A673 (cell line): ENCODE data around the gene C1orf198. TPM values are rescaled to one million over a fixed set of nuclear protein-coding genes. Genes with fewer than 3 reads are reported as not detected.

Experiments used
- BruUV-seq: library from RNA; stranded (reverse); fragments of 400-500 nt; replicated peaks from 2 replicates; lab custom pipeline; 2021; lab: Mats Ljungman, UMichigan
- CTCF ChIA-PET: fragments of 300-600 bp; sonication (Branson Sonifier 250); formaldehyde crosslinking; loops from one replicate; lab custom pipeline; 2022; ENCODE audit warnings: antibody characterized with exemption; lab: Charles Lee
- POLR2A ChIA-PET: fragments of 300-600 bp; sonication (Branson Sonifier 250); formaldehyde crosslinking; loops from one replicate; lab custom pipeline; 2022; ENCODE audit warnings: antibody characterized with exemption; ENCODE audit not compliant: low non-redundant PET; lab: Charles Lee
- DNase-seq: peaks from one replicate; pipeline ENCODE4 v3.0.0-alpha.2; 2015; ENCODE audit warnings: low spot score
- H3K27ac ChIP-seq: fragments of 200-600 bp; sonication (generic); 2 replicates; pipeline ENCODE4 v1.5.1; 2016; ENCODE audit warnings: mixed run types, low read depth, mild to moderate bottlenecking, mixed read lengths, antibody characterized with exemption, low read length; ENCODE audit not compliant: poor library complexity, severe bottlenecking
- H3K27me3 ChIP-seq: fragments of 200-600 bp; sonication (generic); replicated peaks from 2 replicates; pipeline ENCODE4 v1.6.1; 2017; ENCODE audit warnings: mixed run types, low read depth, mild to moderate bottlenecking, mixed read lengths, antibody characterized with exemption, low read length; ENCODE audit not compliant: insufficient read depth, poor library complexity
- H3K36me3 ChIP-seq: fragments of 200-600 bp; sonication (generic); 2 replicates; pipeline ENCODE4 v1.6.1; 2016; ENCODE audit warnings: mixed run types, mild to moderate bottlenecking, mixed read lengths, antibody characterized with exemption, low read length; ENCODE audit not compliant: insufficient read depth, poor library complexity, severe bottlenecking
- H3K4me1 ChIP-seq: fragments of 200-600 bp; sonication (generic); 2 replicates; pipeline ENCODE4 v1.6.1; 2017; ENCODE audit warnings: mixed run types, mild to moderate bottlenecking, mixed read lengths, antibody characterized with exemption, low read length; ENCODE audit not compliant: insufficient read depth, poor library complexity, severe bottlenecking
- H3K4me3 ChIP-seq: fragments of 200-600 bp; sonication (generic); 2 replicates; pipeline ENCODE4 v1.5.1; 2016; ENCODE audit warnings: low read depth, mixed run types, mild to moderate bottlenecking, mixed read lengths, low read length; ENCODE audit not compliant: poor library complexity, severe bottlenecking
- H3K9me3 ChIP-seq: fragments of 200-600 bp; sonication (generic); 2 replicates; pipeline ENCODE4 v1.6.1; 2016; ENCODE audit warnings: mixed run types, low read depth, mild to moderate bottlenecking, mixed read lengths, antibody characterized with exemption, low read length; ENCODE audit not compliant: poor library complexity, severe bottlenecking
- CTCF ChIP-seq: fragments of 300-800, 200-600 bp; sonication (generic); conservative IDR thresholded peaks from 2 replicates; pipeline ENCODE4 v1.5.1; 2017; ENCODE audit warnings: low read depth, mild to moderate bottlenecking, antibody characterized with exemption, low read length, moderate library complexity, mixed read lengths
- EZH2 ChIP-seq: fragments of 200-600 bp; sonication (generic); IDR thresholded peaks from 2 replicates; pipeline ENCODE4 v1.6.1; 2017; ENCODE audit warnings: borderline replicate concordance, low read depth, mild to moderate bottlenecking, mixed read lengths, antibody characterized with exemption, low read length; ENCODE audit not compliant: poor library complexity, severe bottlenecking
- intact Hi-C: fragments of 100-400 bp; cut with micrococcal nuclease; formaldehyde crosslinking; loops from one replicate; pipeline ENCODE4 v1.10.0; 2022; ENCODE audit not compliant: unreplicated experiment
- total RNA-seq: library from RNA; stranded (reverse); gene quantifications from 2 replicates; pipeline ENCODE4 v1.2.3, GENCODE V29; 2021

Gene C1orf198
- total RNA-seq, 1 experiment from 2014 or later, result 42.4 TPM

- CTCF ChIA-PET, result interaction anchor here (1.3 kb wide), 1 partner anchor 410 kb away, joined by 3 read pairs; no protein-coding TSS in a partner anchor
- intact Hi-C loops, result no loop called here
- no peaks in the 10 kb centered on the region for H3K4me1 ChIP-seq
- H3K27me3 ChIP-seq, result peaks cover 2% of the 10 kb centered on the region
- TF ChIP-seq CTCF (no peak), EZH2 (no peak)
- no TSS peak for BruUV-seq
- POLR2A ChIA-PET, result no interaction called here
- no peak overlapping the region for H3K4me3 ChIP-seq
- H3K9me3 ChIP-seq, result no peaks in the 10 kb centered on the region
- DNase-seq, result no peak
- H3K27ac ChIP-seq, result no peak overlapping the region
- H3K36me3 ChIP-seq, result no peaks in the 10 kb centered on the region
These were observed 67.2 kb downstream of the C1orf198 start for GRCh38 chr1:230800891-230801840.

GRCh38 chr1:230798491-230798890, 69.8 kb downstream of the C1orf198 start:
- ChIA-PET CTCF (interaction anchor here (0.6 to 1.3 kb wide), 2 partner anchors 269 to 412 kb away, joined by 3 to 6 read pairs; no protein-coding TSS in a partner anchor), POLR2A (no interaction called here)
- DNase-seq, result no peak
- Histone ChIP-seq H3K27me3 (no peaks in the 10 kb centered on the region), H3K4me1 (no peaks in the 10 kb centered on the region), H3K4me3 (no peak overlapping the region), H3K27ac (no peak overlapping the region), H3K36me3 (no peaks in the 10 kb centered on the region), H3K9me3 (no peaks in the 10 kb centered on the region)
- no peak for TF ChIP-seq EZH2
- TF ChIP-seq CTCF, result no peak
- intact Hi-C loops, result loop anchor here (1.0 to 5.0 kb wide), 3 partner anchors 118 to 804 kb away; no protein-coding TSS in a partner anchor
- no TSS peak for BruUV-seq

GRCh38 chr1:230797942-230798365, 70.4 kb downstream of the C1orf198 start:
- CTCF ChIA-PET, result interaction anchor here (0.6 to 1.3 kb wide), 2 partner anchors 269 to 413 kb away, joined by 3 to 6 read pairs; no protein-coding TSS in a partner anchor
- H3K9me3 ChIP-seq, result no peaks in the 10 kb centered on the region
- DNase-seq, result peak; percentile 66
- intact Hi-C loops, result loop anchor here (1.0 to 5.0 kb wide), 3 partner anchors 119 to 804 kb away; no protein-coding TSS in a partner anchor
- POLR2A ChIA-PET, result no interaction called here
- no peaks in the 10 kb centered on the region for H3K36me3 ChIP-seq
- H3K4me1 ChIP-seq, result no peaks in the 10 kb centered on the region
- H3K4me3 ChIP-seq, result no peak overlapping the region
- H3K27ac ChIP-seq, result no peak overlapping the region
- no peaks in the 10 kb centered on the region for H3K27me3 ChIP-seq
- BruUV-seq, result no TSS peak
- TF ChIP-seq CTCF, result peak; percentile 70
- TF ChIP-seq EZH2, result no peak
